B cell (primary cell): ENCODE measurements around the gene CENPM. TPM values are rescaled to one million over a fixed set of nuclear protein-coding genes. Genes with fewer than 3 reads are reported as not detected.

Source experiments
- ATAC-seq: fragments of 200-7000 bp; cut with Tn5 transposase; one replicate; pipeline ENCODE4 v1.10.0; 2021; ENCODE audit warnings: low read depth, mild to moderate bottlenecking, moderate number of reproducible peaks, moderate library complexity
- CTCF ChIA-PET: fragments of 350-600 bp; sonication (Branson Sonifier 250); formaldehyde crosslinking; loops from one replicate; lab custom pipeline; 2021; ENCODE audit warnings: antibody characterized with exemption, inconsistent platforms; lab: Charles Lee
- POLR2A ChIA-PET: fragments of 350-600 bp; sonication (Branson Sonifier 250); formaldehyde crosslinking; loops from one replicate; lab custom pipeline; 2021; ENCODE audit warnings: antibody characterized with exemption; lab: Charles Lee
- DNase-seq: peaks from one replicate; pipeline ENCODE4 v3.0.0; 2013
- H2AFZ ChIP-seq: 2 replicates; pipeline ENCODE4 v1.6.1; 2012; ENCODE audit warnings: mild to moderate bottlenecking, low read depth, low read length; ENCODE audit not compliant: insufficient read depth, poor library complexity, severe bottlenecking
- H3K27ac ChIP-seq, 2 donors: 1 replicate in 1 of 2; 2 replicates in 1 of 2; pipeline ENCODE4 v1.5.1; 2012 to 2013; ENCODE audit warnings: low read length in 2 of 2, mild to moderate bottlenecking in 2 of 2, moderate library complexity in 1 of 2
- H3K27me3 ChIP-seq, 4 experiments: fragments of 200-600 bp in 1 of 4; sonication (generic) in 1 of 4; replicated peaks in 1 of 4; 1 replicate in 2 of 4; 2 replicates in 2 of 4; pipeline versions ENCODE4 v1.6.1 to v1.7.0; 2013 to 2016; ENCODE audit warnings: low read length in 3 of 4, mild to moderate bottlenecking in 2 of 4, mixed read lengths in 1 of 4, moderate library complexity in 1 of 4; ENCODE audit not compliant: insufficient read depth in 4 of 4, control insufficient read depth in 3 of 4; ENCODE audit errors: control extremely low read depth in 1 of 4
- H3K36me3 ChIP-seq, 2 experiments: replicated peaks in 1 of 2; 1 replicate in 1 of 2; 2 replicates in 1 of 2; pipeline versions ENCODE4 v1.6.1 to v1.7.1; 2013; ENCODE audit warnings: low read length in 1 of 2; ENCODE audit not compliant: insufficient read depth in 2 of 2, control insufficient read depth in 1 of 2; ENCODE audit errors: control extremely low read depth in 1 of 2, extremely low read depth in 1 of 2
- H3K4me1 ChIP-seq, 2 donors: fragments of 200-600 bp in 1 of 2; sonication (generic) in 1 of 2; 1 replicate in 1 of 2; 2 replicates in 1 of 2; pipeline versions ENCODE4 v1.5.1 to v1.6.1; 2013 to 2017; ENCODE audit warnings: low read length in 2 of 2; ENCODE audit not compliant: control insufficient read depth in 2 of 2, insufficient read depth in 2 of 2
- H3K4me2 ChIP-seq: replicated peaks from 2 replicates; pipeline ENCODE3; 2012; ENCODE audit warnings: mild to moderate bottlenecking, low read depth, low read length; ENCODE audit not compliant: poor library complexity, severe bottlenecking
- H3K4me3 ChIP-seq, 5 experiments: fragments of 200-600 bp in 1 of 5; sonication (generic) in 1 of 5; 1 replicate in 3 of 5; 2 replicates in 2 of 5; pipeline versions ENCODE4 v1.5.1 to v1.7.0; 2011 to 2016; ENCODE audit warnings: low read length in 4 of 5, mild to moderate bottlenecking in 4 of 5, low read depth in 2 of 5, control low read depth in 1 of 5, moderate library complexity in 1 of 5; ENCODE audit not compliant: insufficient read depth in 1 of 5; ENCODE audit errors: control extremely low read depth in 1 of 5, extremely low read depth in 1 of 5
- H3K79me2 ChIP-seq: fragments of 200-600 bp; sonication (generic); one replicate; pipeline ENCODE4 v1.6.0; 2016; ENCODE audit warnings: low read length; ENCODE audit not compliant: control insufficient read depth, insufficient read depth
- H3K9ac ChIP-seq: fragments of 200-600 bp; sonication (generic); 2 replicates; pipeline ENCODE4 v1.6.1; 2017; ENCODE audit warnings: mild to moderate bottlenecking, low read length, moderate library complexity
- H3K9me3 ChIP-seq, 3 donors: one replicate each; pipeline versions ENCODE4 v1.6.1 to v1.7.1; 2013; ENCODE audit warnings: low read length in 2 of 3; ENCODE audit not compliant: control insufficient read depth in 2 of 3, insufficient read depth in 1 of 3; ENCODE audit errors: control extremely low read depth in 1 of 3
- H4K20me1 ChIP-seq: 2 replicates; pipeline ENCODE4 v1.6.0; 2012; ENCODE audit warnings: mild to moderate bottlenecking, low read length; ENCODE audit not compliant: insufficient read depth, control insufficient read depth, poor library complexity, severe bottlenecking
- H3K27ac Mint-ChIP-seq: one replicate; pipeline ENCODE4 v1.8.0; 2021; ENCODE audit warnings: mixed read lengths
- H3K27me3 Mint-ChIP-seq: one replicate; pipeline ENCODE4 v1.8.0; 2021; ENCODE audit warnings: mixed read lengths
- H3K4me1 Mint-ChIP-seq: one replicate; pipeline ENCODE4 v1.8.0; 2021; ENCODE audit warnings: mixed read lengths
- H3K4me3 Mint-ChIP-seq: one replicate; pipeline ENCODE4 v1.8.0; 2021; ENCODE audit warnings: mixed read lengths
- H3K9me3 Mint-ChIP-seq: one replicate; pipeline ENCODE4 v1.8.0; 2022; ENCODE audit warnings: mixed read lengths; ENCODE audit not compliant: insufficient read depth
- EZH2 ChIP-seq: IDR thresholded peaks from 2 replicates; pipeline ENCODE4 v1.6.1; 2012; ENCODE audit warnings: borderline replicate concordance, low read depth, mild to moderate bottlenecking, moderate library complexity, low read length; ENCODE audit not compliant: insufficient read depth, poor library complexity, severe bottlenecking
- WGBS: methylation state at CpG from one replicate; pipeline ENCODE4 v1.1.5; 2013; ENCODE audit warnings: missing lambda C conversion rate; ENCODE audit not compliant: insufficient coverage; 5-methylcytosine and 5-hydroxymethylcytosine counted together
- intact Hi-C: fragments of 100-400 bp; cut with micrococcal nuclease; formaldehyde crosslinking; loops from one replicate; pipeline ENCODE4 v1.10.0; 2022
- polyA plus RNA-seq: library from polyadenylated mRNA; depleted of rRNA; stranded (reverse); fragments of >200 nt; gene quantifications from 2 replicates; pipeline ENCODE4 v1.2.3, GENCODE V29; 2012
- total RNA-seq, 2 donors: library from RNA; stranded (reverse); fragments of 120-200 nt in 1 of 2; gene quantifications; 1 replicate in 1 of 2; 2 replicates in 1 of 2; pipeline versions ENCODE4 v1.2.3 to v1.2.4, GENCODE V29; 2013 to 2022
- TF ChIP-seq, protein P1 (sequence below): fragments of 200-600 bp; IDR thresholded peaks from one replicate; pipeline ENCODE4 v1.8.0; 2022; ENCODE audit warnings: antibody characterized with exemption, mild to moderate bottlenecking

The CENPM gene
- total and polyA plus RNA-seq, 2 donors (not counting 1 experiment from before 2014, with no cell fraction given): 30.7 to 43.8 TPM

DNA sequence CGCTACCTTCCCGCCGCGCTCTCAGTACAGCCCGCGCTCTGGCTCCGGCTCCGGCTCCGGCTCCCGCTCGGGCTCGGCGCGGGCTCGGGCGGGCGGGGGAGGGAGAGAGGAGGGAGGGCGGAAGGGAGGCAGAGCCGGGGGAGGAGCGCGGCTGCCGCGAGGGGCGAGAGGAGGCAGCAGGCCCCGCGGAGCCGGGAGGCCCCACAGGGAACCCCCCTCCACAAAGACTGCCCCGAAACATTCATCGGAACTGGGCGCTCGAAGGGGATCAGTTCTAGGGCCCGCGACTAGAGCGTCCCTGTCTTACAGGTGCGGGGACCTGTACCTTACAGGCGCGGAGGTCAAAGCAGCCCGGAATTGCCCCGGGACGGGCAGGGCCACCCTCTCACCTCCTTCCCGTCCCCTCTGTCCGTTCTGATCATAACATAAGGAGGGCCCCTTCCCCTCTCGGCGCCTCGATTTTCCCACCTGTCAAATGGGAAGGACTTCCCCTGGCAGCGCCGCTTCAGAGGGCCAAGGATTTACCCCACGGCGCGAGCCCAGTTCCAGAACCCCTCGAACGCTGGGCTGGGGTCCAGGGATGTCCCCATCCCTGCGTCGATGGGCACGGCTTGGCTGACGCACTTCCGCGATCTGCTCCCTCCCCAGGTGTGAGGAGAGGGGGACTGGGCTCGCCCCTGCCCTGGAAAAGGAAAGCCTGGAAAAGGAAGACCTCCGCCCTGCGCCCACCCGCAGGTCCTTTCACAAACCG lies 31.7 kb downstream of the CENPM start, which contains the start of gene SHISA8:
SHISA8 (minus strand) TSS at position 40 of the 751 bp plus-strand sequence. CDS start 407 bp downstream, outside the sequence.
- H3K4me3 ChIP-seq: peak within 1 kb of the TSS in 4 of 5 experiments; percentile 47 to 64 (median 53)

More for the DNA sequence above, 31.7 kb downstream of the CENPM start, which contains the start of gene SHISA8:
- H3K27ac ChIP-seq: peak within 1 kb of the TSS; percentile 18 to 59
- 12% methylated on average over 44 of the region's 63 CpGs for WGBS
- H3K27me3 ChIP-seq: peaks cover 0 to 41% (median 21%) of the 10 kb centered on the region in 4 experiments
- H3K9me3 ChIP-seq: peaks cover 0 to 7% (median 0%) of the 10 kb centered on the region in 3 donors
- peak within 1 kb of the TSS; percentile 65 for H3K9ac ChIP-seq
- H3K79me2 ChIP-seq: peaks cover 35% of the 10 kb centered on the region
- ATAC-seq (peak; percentile 8), DNase-seq (peak; percentile 82)
- peak within 1 kb of the TSS; percentile 78 for H3K27ac Mint-ChIP-seq
- H2AFZ ChIP-seq: peak within 1 kb of the TSS; percentile 38
- H3K4me1 ChIP-seq: peaks cover 79% of the 10 kb centered on the region in 2 donors
- peaks cover 43% of the 10 kb centered on the region for H4K20me1 ChIP-seq
- H3K4me1 Mint-ChIP-seq: peaks cover 68% of the 10 kb centered on the region
- H3K27me3 Mint-ChIP-seq: peaks cover 9% of the 10 kb centered on the region
- intact Hi-C loops: no loop called here
- ChIA-PET CTCF (interaction anchor here (0.7 to 17.9 kb wide), 4 partner anchors 9 to 83 kb away, joined by 3 to 499 read pairs (median 6); partner anchors contain the start of genes SREBF2 and TNFRSF13C), POLR2A (interaction anchor here (0.6 to 16.8 kb wide), 3 partner anchors 11 to 47 kb away, joined by 3 to 960 read pairs (median 4); partner anchors contain the start of gene TNFRSF13C)
- H3K4me3 Mint-ChIP-seq: peak within 1 kb of the TSS; percentile 79
- H3K9me3 Mint-ChIP-seq: no peaks in the 10 kb centered on the region
- peak within 1 kb of the TSS; percentile 90 for H3K4me2 ChIP-seq
- H3K36me3 ChIP-seq: no peaks in the 10 kb centered on the region
- TF ChIP-seq EZH2: no peak
- TF ChIP-seq, protein P1, sequence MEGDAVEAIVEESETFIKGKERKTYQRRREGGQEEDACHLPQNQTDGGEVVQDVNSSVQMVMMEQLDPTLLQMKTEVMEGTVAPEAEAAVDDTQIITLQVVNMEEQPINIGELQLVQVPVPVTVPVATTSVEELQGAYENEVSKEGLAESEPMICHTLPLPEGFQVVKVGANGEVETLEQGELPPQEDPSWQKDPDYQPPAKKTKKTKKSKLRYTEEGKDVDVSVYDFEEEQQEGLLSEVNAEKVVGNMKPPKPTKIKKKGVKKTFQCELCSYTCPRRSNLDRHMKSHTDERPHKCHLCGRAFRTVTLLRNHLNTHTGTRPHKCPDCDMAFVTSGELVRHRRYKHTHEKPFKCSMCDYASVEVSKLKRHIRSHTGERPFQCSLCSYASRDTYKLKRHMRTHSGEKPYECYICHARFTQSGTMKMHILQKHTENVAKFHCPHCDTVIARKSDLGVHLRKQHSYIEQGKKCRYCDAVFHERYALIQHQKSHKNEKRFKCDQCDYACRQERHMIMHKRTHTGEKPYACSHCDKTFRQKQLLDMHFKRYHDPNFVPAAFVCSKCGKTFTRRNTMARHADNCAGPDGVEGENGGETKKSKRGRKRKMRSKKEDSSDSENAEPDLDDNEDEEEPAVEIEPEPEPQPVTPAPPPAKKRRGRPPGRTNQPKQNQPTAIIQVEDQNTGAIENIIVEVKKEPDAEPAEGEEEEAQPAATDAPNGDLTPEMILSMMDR: no peak
